ENCODE results near the gene FBN1. TPM values are rescaled to one million over a fixed set of nuclear protein-coding genes. Genes with fewer than 3 reads are reported as not detected.

Gene FBN1
- total and polyA plus RNA-seq, 4 experiments from 2014 or later, result 0.20 to 0.22 TPM; not detected in 2

- H3K9me3 Mint-ChIP-seq, result peaks cover 0 to 3% (median 0%) of the 10 kb centered on the region in 8 donors
- Histone ChIP-seq H3K4me3 (ENCODE audit: low read length in 2 of 2) (no peak overlapping the region), H3K9me3 (ENCODE audit: control insufficient read depth in 1 of 2, low read length in 2 of 2) (no peaks in the 10 kb centered on the region), H3K27me3 (ENCODE audit: insufficient read depth, low read length) (no peaks in the 10 kb centered on the region), H3K4me1 (ENCODE audit: insufficient read depth, low read length) (no peaks in the 10 kb centered on the region), H3K36me3 (ENCODE audit: insufficient read depth, low read length) (no peaks in the 10 kb centered on the region), H3K27ac (ENCODE audit: low read depth, low read length) (no peak overlapping the region)
- H3K4me1 Mint-ChIP-seq, result no peaks in the 10 kb centered on the region
- DNase-seq, result no peak
- POLR2A ChIA-PET (ENCODE audit: partially characterized antibody), result no interaction called here
- no peaks in the 10 kb centered on the region for H3K36me3 Mint-ChIP-seq
- CTCF ChIA-PET (ENCODE audit: partially characterized antibody), result no interaction called here
- intact Hi-C loops (cut with micrococcal nuclease), result no loop called here
- H3K4me3 Mint-ChIP-seq, result no peak overlapping the region
- H3K27ac Mint-ChIP-seq, result no peak overlapping the region
- H3K27me3 Mint-ChIP-seq, result peaks cover 0 to 4% of the 10 kb centered on the region in 2 donors
These were observed 23.3 kb downstream of the FBN1 start for GRCh38 chr15:48622237-48622636.

GRCh38 chr15:48619446-48619845, 26.1 kb downstream of the FBN1 start:
- H3K36me3 Mint-ChIP-seq, result no peaks in the 10 kb centered on the region
- Histone ChIP-seq H3K36me3 (ENCODE audit: insufficient read depth, low read length) (no peaks in the 10 kb centered on the region), H3K4me3 (ENCODE audit: low read length in 2 of 2) (no peak overlapping the region), H3K4me1 (ENCODE audit: insufficient read depth, low read length) (no peaks in the 10 kb centered on the region), H3K9me3 (ENCODE audit: control insufficient read depth in 1 of 2, low read length in 2 of 2) (no peaks in the 10 kb centered on the region), H3K27me3 (ENCODE audit: insufficient read depth, low read length) (no peaks in the 10 kb centered on the region), H3K27ac (ENCODE audit: low read depth, low read length) (no peak overlapping the region)
- POLR2A ChIA-PET (ENCODE audit: partially characterized antibody), result no interaction called here
- H3K9me3 Mint-ChIP-seq, result peaks cover 0 to 3% (median 0%) of the 10 kb centered on the region in 8 donors
- H3K4me1 Mint-ChIP-seq, result no peaks in the 10 kb centered on the region
- H3K27ac Mint-ChIP-seq, result no peak overlapping the region
- intact Hi-C loops (cut with micrococcal nuclease), result no loop called here
- CTCF ChIA-PET (ENCODE audit: partially characterized antibody), result interaction anchor here (1.2 kb wide), 1 partner anchor 14 kb away, joined by 3 read pairs; no protein-coding TSS in a partner anchor
- no peak for DNase-seq
- no peak overlapping the region for H3K4me3 Mint-ChIP-seq
- peaks cover 0 to 4% of the 10 kb centered on the region in 2 donors for H3K27me3 Mint-ChIP-seq

GRCh38 chr15:48617619-48618018, 27.9 kb downstream of the FBN1 start:
- DNase-seq, result no peak
- H3K4me1 Mint-ChIP-seq, result no peaks in the 10 kb centered on the region
- H3K27ac ChIP-seq (ENCODE audit: low read depth, low read length), result no peak overlapping the region
- no peaks in the 10 kb centered on the region for H3K36me3 Mint-ChIP-seq
- no peaks in the 10 kb centered on the region for H3K9me3 ChIP-seq (ENCODE audit: control insufficient read depth in 1 of 2, low read length in 2 of 2)
- intact Hi-C loops (cut with micrococcal nuclease), result no loop called here
- H3K9me3 Mint-ChIP-seq, result peaks cover 0 to 3% (median 0%) of the 10 kb centered on the region in 8 donors
- POLR2A ChIA-PET (ENCODE audit: partially characterized antibody), result no interaction called here
- peaks cover 0 to 4% of the 10 kb centered on the region in 2 donors for H3K27me3 Mint-ChIP-seq
- no peaks in the 10 kb centered on the region for H3K36me3 ChIP-seq (ENCODE audit: insufficient read depth, low read length)
- H3K27ac Mint-ChIP-seq, result no peak overlapping the region
- no peaks in the 10 kb centered on the region for H3K4me1 ChIP-seq (ENCODE audit: insufficient read depth, low read length)
- no peaks in the 10 kb centered on the region for H3K27me3 ChIP-seq (ENCODE audit: insufficient read depth, low read length)
- no peak overlapping the region for H3K4me3 Mint-ChIP-seq
- CTCF ChIA-PET (ENCODE audit: partially characterized antibody), result no interaction called here
- H3K4me3 ChIP-seq (ENCODE audit: low read length in 2 of 2), result no peak overlapping the region

- no peak overlapping the region for H3K4me3 ChIP-seq (ENCODE audit: low read length in 2 of 2)
- H3K27me3 ChIP-seq (ENCODE audit: insufficient read depth, low read length), result no peaks in the 10 kb centered on the region
- intact Hi-C loops (cut with micrococcal nuclease), result no loop called here
- DNase-seq, result no peak
- no peak overlapping the region for H3K27ac ChIP-seq (ENCODE audit: low read depth, low read length)
- Mint-ChIP-seq H3K4me3 (no peak overlapping the region), H3K4me1 (no peaks in the 10 kb centered on the region), H3K36me3 (no peaks in the 10 kb centered on the region), H3K27me3 (peaks cover 0 to 4% of the 10 kb centered on the region in 2 donors), H3K9me3 (peaks cover 0 to 3% (median 0%) of the 10 kb centered on the region in 8 donors), H3K27ac (no peak overlapping the region)
- H3K4me1 ChIP-seq (ENCODE audit: insufficient read depth, low read length), result no peaks in the 10 kb centered on the region
- ChIA-PET CTCF (ENCODE audit: partially characterized antibody) (no interaction called here), POLR2A (ENCODE audit: partially characterized antibody) (no interaction called here)
- no peaks in the 10 kb centered on the region for H3K36me3 ChIP-seq (ENCODE audit: insufficient read depth, low read length)
- H3K9me3 ChIP-seq (ENCODE audit: control insufficient read depth in 1 of 2, low read length in 2 of 2), result no peaks in the 10 kb centered on the region
These were observed 29.3 kb downstream of the FBN1 start for GRCh38 chr15:48616216-48616615.

- peaks cover 0 to 3% (median 0%) of the 10 kb centered on the region in 8 donors for H3K9me3 Mint-ChIP-seq
- ChIA-PET POLR2A (ENCODE audit: partially characterized antibody) (no interaction called here), CTCF (ENCODE audit: partially characterized antibody) (no interaction called here)
- Histone ChIP-seq H3K27me3 (ENCODE audit: insufficient read depth, low read length) (no peaks in the 10 kb centered on the region), H3K4me3 (ENCODE audit: low read length in 2 of 2) (no peak overlapping the region), H3K27ac (ENCODE audit: low read depth, low read length) (no peak overlapping the region), H3K4me1 (ENCODE audit: insufficient read depth, low read length) (no peaks in the 10 kb centered on the region), H3K36me3 (ENCODE audit: insufficient read depth, low read length) (no peaks in the 10 kb centered on the region), H3K9me3 (ENCODE audit: control insufficient read depth in 1 of 2, low read length in 2 of 2) (no peaks in the 10 kb centered on the region)
- no peaks in the 10 kb centered on the region for H3K4me1 Mint-ChIP-seq
- H3K36me3 Mint-ChIP-seq, result no peaks in the 10 kb centered on the region
- H3K27me3 Mint-ChIP-seq, result no peaks in the 10 kb centered on the region
- no peak overlapping the region for H3K27ac Mint-ChIP-seq
- intact Hi-C loops (cut with micrococcal nuclease), result no loop called here
- H3K4me3 Mint-ChIP-seq, result no peak overlapping the region
- no peak for DNase-seq
These were observed 31.5 kb downstream of the FBN1 start for GRCh38 chr15:48614051-48614450.

GRCh38 chr15:48609486-48609885, 36.0 kb downstream of the FBN1 start:
- Histone ChIP-seq H3K36me3 (ENCODE audit: insufficient read depth, low read length) (no peaks in the 10 kb centered on the region), H3K9me3 (ENCODE audit: control insufficient read depth in 1 of 2, low read length in 2 of 2) (no peaks in the 10 kb centered on the region), H3K27ac (ENCODE audit: low read depth, low read length) (no peak overlapping the region), H3K27me3 (ENCODE audit: insufficient read depth, low read length) (no peaks in the 10 kb centered on the region), H3K4me1 (ENCODE audit: insufficient read depth, low read length) (no peaks in the 10 kb centered on the region), H3K4me3 (ENCODE audit: low read length in 2 of 2) (no peak overlapping the region)
- H3K4me1 Mint-ChIP-seq, result no peaks in the 10 kb centered on the region
- no peaks in the 10 kb centered on the region for H3K27me3 Mint-ChIP-seq
- no peak for DNase-seq
- no peaks in the 10 kb centered on the region for H3K36me3 Mint-ChIP-seq
- CTCF ChIA-PET (ENCODE audit: partially characterized antibody), result no interaction called here
- intact Hi-C loops (cut with micrococcal nuclease), result no loop called here
- no peak overlapping the region for H3K27ac Mint-ChIP-seq
- POLR2A ChIA-PET (ENCODE audit: partially characterized antibody), result no interaction called here
- H3K9me3 Mint-ChIP-seq, result no peaks in the 10 kb centered on the region
- H3K4me3 Mint-ChIP-seq, result no peak overlapping the region

GRCh38 chr15:48607846-48608245, 37.7 kb downstream of the FBN1 start:
- ChIA-PET CTCF (ENCODE audit: partially characterized antibody) (no interaction called here), POLR2A (ENCODE audit: partially characterized antibody) (no interaction called here)
- intact Hi-C loops (cut with micrococcal nuclease), result no loop called here
- no peak for DNase-seq
- no peak overlapping the region for H3K4me3 Mint-ChIP-seq
- no peaks in the 10 kb centered on the region for H3K36me3 Mint-ChIP-seq
- H3K4me1 Mint-ChIP-seq, result no peaks in the 10 kb centered on the region
- Histone ChIP-seq H3K4me1 (ENCODE audit: insufficient read depth, low read length) (no peaks in the 10 kb centered on the region), H3K4me3 (ENCODE audit: low read length in 2 of 2) (no peak overlapping the region), H3K27ac (ENCODE audit: low read depth, low read length) (no peak overlapping the region), H3K9me3 (ENCODE audit: control insufficient read depth in 1 of 2, low read length in 2 of 2) (no peaks in the 10 kb centered on the region), H3K36me3 (ENCODE audit: insufficient read depth, low read length) (no peaks in the 10 kb centered on the region), H3K27me3 (ENCODE audit: insufficient read depth, low read length) (no peaks in the 10 kb centered on the region)
- H3K27me3 Mint-ChIP-seq, result no peaks in the 10 kb centered on the region
- no peak overlapping the region for H3K27ac Mint-ChIP-seq
- H3K9me3 Mint-ChIP-seq, result no peaks in the 10 kb centered on the region

- no peak overlapping the region for H3K27ac Mint-ChIP-seq
- no peak overlapping the region for H3K4me3 Mint-ChIP-seq
- intact Hi-C loops (cut with micrococcal nuclease), result no loop called here
- Histone ChIP-seq H3K27me3 (ENCODE audit: insufficient read depth, low read length) (no peaks in the 10 kb centered on the region), H3K36me3 (ENCODE audit: insufficient read depth, low read length) (no peaks in the 10 kb centered on the region), H3K9me3 (ENCODE audit: control insufficient read depth in 1 of 2, low read length in 2 of 2) (no peaks in the 10 kb centered on the region), H3K4me1 (ENCODE audit: insufficient read depth, low read length) (no peaks in the 10 kb centered on the region), H3K4me3 (ENCODE audit: low read length in 2 of 2) (no peak overlapping the region), H3K27ac (ENCODE audit: low read depth, low read length) (no peak overlapping the region)
- H3K4me1 Mint-ChIP-seq, result no peaks in the 10 kb centered on the region
- ChIA-PET POLR2A (ENCODE audit: partially characterized antibody) (no interaction called here), CTCF (ENCODE audit: partially characterized antibody) (interaction anchor here (1.3 kb wide), 1 partner anchor 25 kb away, joined by 3 read pairs; no protein-coding TSS in a partner anchor)
- H3K27me3 Mint-ChIP-seq, result peaks cover 0 to 2% of the 10 kb centered on the region in 2 donors
- no peaks in the 10 kb centered on the region for H3K36me3 Mint-ChIP-seq
- DNase-seq, result no peak
- H3K9me3 Mint-ChIP-seq, result peaks cover 0 to 3% (median 0%) of the 10 kb centered on the region in 8 donors
These were observed 40.9 kb downstream of the FBN1 start for GRCh38 chr15:48604567-48604966.

All from CD4-positive, alpha-beta memory T cell (primary cell).